Adipocyte (in vitro differentiated cells): ENCODE measurements around the gene CBX1.

Source experiments
- DNase-seq: peaks from one replicate; pipeline ENCODE4 v3.0.0-alpha.2; 2015; ENCODE audit warnings: low read depth
- H3K27me3 ChIP-seq: replicated peaks from 2 replicates; pipeline ENCODE4 v1.7.0; 2013; ENCODE audit warnings: mild to moderate bottlenecking, low read length, moderate library complexity; ENCODE audit not compliant: control insufficient read depth, insufficient read depth
- H3K36me3 ChIP-seq: 2 replicates; pipeline ENCODE4 v1.7.0; 2013; ENCODE audit warnings: low read length, mild to moderate bottlenecking, moderate library complexity; ENCODE audit not compliant: control insufficient read depth, insufficient read depth, severe bottlenecking
- H3K4me1 ChIP-seq: 2 replicates; pipeline ENCODE4 v1.7.0; 2013; ENCODE audit warnings: mild to moderate bottlenecking, low read length, moderate library complexity; ENCODE audit not compliant: control insufficient read depth, insufficient read depth
- H3K4me3 ChIP-seq: 2 replicates; pipeline ENCODE4 v1.7.0; 2013; ENCODE audit warnings: mild to moderate bottlenecking, low read length, moderate library complexity
- H3K9ac ChIP-seq: 2 replicates; pipeline ENCODE4 v1.7.0; 2013; ENCODE audit warnings: mild to moderate bottlenecking, low read length, moderate library complexity
- H3K9me3 ChIP-seq: 2 replicates; pipeline ENCODE4 v1.7.0; 2013; ENCODE audit warnings: mild to moderate bottlenecking, low read length, moderate library complexity; ENCODE audit not compliant: control insufficient read depth

The CBX1 gene

GRCh38 chr17:48047741-48048383 is 53.4 kb downstream of the CBX1 start, which contains the start of gene NFE2L1:
Gene NFE2L1, plus strand, starts transcription at chr17:48048359. Its CDS starts 2,760 bp downstream, at chr17:48051119.
- peaks cover 63% of the 10 kb centered on the region for H3K4me1 ChIP-seq
- H3K9me3 ChIP-seq, result no peaks in the 10 kb centered on the region
- peak within 1 kb of the TSS; percentile 99 for H3K4me3 ChIP-seq
- H3K9ac ChIP-seq, result peak within 1 kb of the TSS; percentile 99
- H3K27me3 ChIP-seq, result no peaks in the 10 kb centered on the region
- peak; percentile 100 for DNase-seq
- H3K36me3 ChIP-seq, result peaks cover 6% of the 10 kb centered on the region

- no peaks in the 10 kb centered on the region for H3K9me3 ChIP-seq
- peaks cover 6% of the 10 kb centered on the region for H3K36me3 ChIP-seq
- DNase-seq, result no peak
- H3K4me1 ChIP-seq, result peaks cover 57% of the 10 kb centered on the region
- peak overlapping the region; percentile 99 for H3K4me3 ChIP-seq
- peak overlapping the region; percentile 99 for H3K9ac ChIP-seq
- H3K27me3 ChIP-seq, result no peaks in the 10 kb centered on the region
Observed at GRCh38 chr17:48047113-48047740, 54.1 kb downstream of the CBX1 start.

- peaks cover 48% of the 10 kb centered on the region for H3K4me1 ChIP-seq
- H3K9ac ChIP-seq, result peak overlapping the region; percentile 99
- no peaks in the 10 kb centered on the region for H3K27me3 ChIP-seq
- peak overlapping the region; percentile 99 for H3K4me3 ChIP-seq
- H3K36me3 ChIP-seq, result peaks cover 5% of the 10 kb centered on the region
- H3K9me3 ChIP-seq, result no peaks in the 10 kb centered on the region
- no peak for DNase-seq
Observed at GRCh38 chr17:48046296-48046695, 55.0 kb downstream of the CBX1 start.

- Histone ChIP-seq H3K36me3 (no peaks in the 10 kb centered on the region), H3K4me3 (peak overlapping the region; percentile 99), H3K9me3 (no peaks in the 10 kb centered on the region), H3K9ac (peak overlapping the region; percentile 99), H3K4me1 (peaks cover 39% of the 10 kb centered on the region), H3K27me3 (no peaks in the 10 kb centered on the region)
- DNase-seq, result no peak
Observed at GRCh38 chr17:48045316-48046001, 55.8 kb downstream of the CBX1 start.

- Histone ChIP-seq H3K9ac (peak overlapping the region; percentile 99), H3K4me1 (peaks cover 37% of the 10 kb centered on the region), H3K4me3 (no peak overlapping the region), H3K9me3 (no peaks in the 10 kb centered on the region), H3K27me3 (no peaks in the 10 kb centered on the region), H3K36me3 (no peaks in the 10 kb centered on the region)
- no peak for DNase-seq
Observed at GRCh38 chr17:48044851-48045250, 56.4 kb downstream of the CBX1 start.

GRCh38 chr17:48043176-48043575 is 58.1 kb downstream of the CBX1 start:
- no peaks in the 10 kb centered on the region for H3K27me3 ChIP-seq
- H3K9me3 ChIP-seq, result no peaks in the 10 kb centered on the region
- no peak overlapping the region for H3K9ac ChIP-seq
- peaks cover 39% of the 10 kb centered on the region for H3K4me1 ChIP-seq
- no peaks in the 10 kb centered on the region for H3K36me3 ChIP-seq
- no peak for DNase-seq
- H3K4me3 ChIP-seq, result no peak overlapping the region

GRCh38 chr17:48038687-48039086 is 62.6 kb downstream of the CBX1 start:
- no peak for DNase-seq

GRCh38 chr17:48037838-48038323 is 63.4 kb downstream of the CBX1 start:
- no peak for DNase-seq
- no peaks in the 10 kb centered on the region for H3K27me3 ChIP-seq

More at GRCh38 chr17:48038687-48039086, 62.6 kb downstream of the CBX1 start:
- H3K9ac ChIP-seq, result no peak overlapping the region
- H3K27me3 ChIP-seq, result no peaks in the 10 kb centered on the region
- no peaks in the 10 kb centered on the region for H3K9me3 ChIP-seq
- H3K4me1 ChIP-seq, result peaks cover 23% of the 10 kb centered on the region
- peaks cover under 1% of the 10 kb centered on the region for H3K36me3 ChIP-seq
- H3K4me3 ChIP-seq, result no peak overlapping the region

GRCh38 chr17:48037036-48037837 is 64.0 kb downstream of the CBX1 start, which contains the start of gene COPZ2:
Gene COPZ2, minus strand, starts transcription at chr17:48037797. Its CDS starts 20 bp downstream, at chr17:48037777.
- H3K36me3 ChIP-seq, result peaks cover 6% of the 10 kb centered on the region
- peak; percentile 84 for DNase-seq
- peak within 1 kb of the TSS; percentile 89 for H3K4me3 ChIP-seq
- H3K9me3 ChIP-seq, result no peaks in the 10 kb centered on the region
- H3K4me1 ChIP-seq, result peaks cover 15% of the 10 kb centered on the region
- no peaks in the 10 kb centered on the region for H3K27me3 ChIP-seq
- peak within 1 kb of the TSS; percentile 94 for H3K9ac ChIP-seq

More at GRCh38 chr17:48037838-48038323, 63.4 kb downstream of the CBX1 start:
- peak overlapping the region; percentile 89 for H3K4me3 ChIP-seq
- no peaks in the 10 kb centered on the region for H3K9me3 ChIP-seq
- H3K4me1 ChIP-seq, result peaks cover 15% of the 10 kb centered on the region
- H3K9ac ChIP-seq, result peak overlapping the region; percentile 77
- H3K36me3 ChIP-seq, result peaks cover 5% of the 10 kb centered on the region

- no peaks in the 10 kb centered on the region for H3K9me3 ChIP-seq
- peaks cover 15% of the 10 kb centered on the region for H3K4me1 ChIP-seq
- peaks cover 12% of the 10 kb centered on the region for H3K36me3 ChIP-seq
- no peak for DNase-seq
- H3K9ac ChIP-seq, result peak overlapping the region; percentile 94
- peak overlapping the region; percentile 89 for H3K4me3 ChIP-seq
- H3K27me3 ChIP-seq, result no peaks in the 10 kb centered on the region
Observed at GRCh38 chr17:48036693-48037035, 64.6 kb downstream of the CBX1 start.
